ENCODE results near the gene FTO. TPM values are rescaled to one million over a fixed set of nuclear protein-coding genes. Genes with fewer than 3 reads are reported as not detected.

Gene FTO
- total and polyA plus RNA-seq, 2 of the 13 experiments (the other 11 are each of a cell fraction or from before 2014, with no cell fraction given), result 41.6 to 55.8 TPM

DNA sequence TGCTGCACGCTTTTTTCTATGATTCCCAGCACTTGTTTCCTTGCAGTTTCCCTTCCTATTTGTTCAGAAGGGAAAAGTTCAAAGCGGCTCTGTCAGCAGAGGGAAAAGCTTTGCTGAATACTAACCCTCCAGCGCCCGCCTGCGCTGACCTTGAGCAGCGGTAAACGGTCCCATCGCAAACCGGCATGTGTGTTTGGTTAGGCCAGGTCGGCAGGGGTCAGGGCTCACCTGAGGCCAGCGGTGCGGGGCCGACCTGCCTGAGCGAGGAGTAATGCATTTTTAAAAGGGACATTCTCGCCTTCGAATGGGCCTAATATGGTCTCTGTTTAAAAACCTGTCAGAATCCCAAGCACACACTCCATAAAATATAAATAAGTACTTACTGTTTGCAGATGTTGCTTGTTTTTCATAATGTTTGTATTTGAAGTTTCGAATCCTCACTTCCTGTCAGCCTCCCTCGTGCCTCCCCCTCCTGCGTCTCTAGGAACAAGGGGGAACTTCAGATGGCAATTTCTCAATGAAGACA is 472.5 kb downstream of the FTO start (continued):
- TF ChIP-seq, protein P1, sequence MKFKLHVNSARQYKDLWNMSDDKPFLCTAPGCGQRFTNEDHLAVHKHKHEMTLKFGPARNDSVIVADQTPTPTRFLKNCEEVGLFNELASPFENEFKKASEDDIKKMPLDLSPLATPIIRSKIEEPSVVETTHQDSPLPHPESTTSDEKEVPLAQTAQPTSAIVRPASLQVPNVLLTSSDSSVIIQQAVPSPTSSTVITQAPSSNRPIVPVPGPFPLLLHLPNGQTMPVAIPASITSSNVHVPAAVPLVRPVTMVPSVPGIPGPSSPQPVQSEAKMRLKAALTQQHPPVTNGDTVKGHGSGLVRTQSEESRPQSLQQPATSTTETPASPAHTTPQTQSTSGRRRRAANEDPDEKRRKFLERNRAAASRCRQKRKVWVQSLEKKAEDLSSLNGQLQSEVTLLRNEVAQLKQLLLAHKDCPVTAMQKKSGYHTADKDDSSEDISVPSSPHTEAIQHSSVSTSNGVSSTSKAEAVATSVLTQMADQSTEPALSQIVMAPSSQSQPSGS (CRISPR knock-in tag; IDR thresholded peaks at IDR 0.05), result peak; percentile 96
- peak; percentile 98 for TF ChIP-seq NR2F2 (IDR thresholded peaks at IDR 0.05; ENCODE audit: borderline replicate concordance, low read depth)
- no peak for TF ChIP-seq THYN1 (CRISPR knock-in tag; IDR thresholded peaks at IDR 0.05; ENCODE audit: borderline replicate concordance, low read depth)
- peak; percentile 86; the same call in 1 of the 2 replicates for TF ChIP-seq ZNF205 (CRISPR knock-in tag; IDR thresholded peaks at IDR 0.05)
- TF ChIP-seq, protein P2, sequence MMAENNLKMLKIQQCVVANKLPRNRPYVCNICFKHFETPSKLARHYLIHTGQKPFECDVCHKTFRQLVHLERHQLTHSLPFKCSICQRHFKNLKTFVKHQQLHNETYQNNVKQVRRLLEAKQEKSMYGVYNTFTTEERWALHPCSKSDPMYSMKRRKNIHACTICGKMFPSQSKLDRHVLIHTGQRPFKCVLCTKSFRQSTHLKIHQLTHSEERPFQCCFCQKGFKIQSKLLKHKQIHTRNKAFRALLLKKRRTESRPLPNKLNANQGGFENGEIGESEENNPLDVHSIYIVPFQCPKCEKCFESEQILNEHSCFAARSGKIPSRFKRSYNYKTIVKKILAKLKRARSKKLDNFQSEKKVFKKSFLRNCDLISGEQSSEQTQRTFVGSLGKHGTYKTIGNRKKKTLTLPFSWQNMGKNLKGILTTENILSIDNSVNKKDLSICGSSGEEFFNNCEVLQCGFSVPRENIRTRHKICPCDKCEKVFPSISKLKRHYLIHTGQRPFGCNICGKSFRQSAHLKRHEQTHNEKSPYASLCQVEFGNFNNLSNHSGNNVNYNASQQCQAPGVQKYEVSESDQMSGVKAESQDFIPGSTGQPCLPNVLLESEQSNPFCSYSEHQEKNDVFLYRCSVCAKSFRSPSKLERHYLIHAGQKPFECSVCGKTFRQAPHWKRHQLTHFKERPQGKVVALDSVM (CRISPR knock-in tag; IDR thresholded peaks at IDR 0.05), result peak; percentile 67; the same call in 1 of the 2 replicates
- TF ChIP-seq, protein P3, sequence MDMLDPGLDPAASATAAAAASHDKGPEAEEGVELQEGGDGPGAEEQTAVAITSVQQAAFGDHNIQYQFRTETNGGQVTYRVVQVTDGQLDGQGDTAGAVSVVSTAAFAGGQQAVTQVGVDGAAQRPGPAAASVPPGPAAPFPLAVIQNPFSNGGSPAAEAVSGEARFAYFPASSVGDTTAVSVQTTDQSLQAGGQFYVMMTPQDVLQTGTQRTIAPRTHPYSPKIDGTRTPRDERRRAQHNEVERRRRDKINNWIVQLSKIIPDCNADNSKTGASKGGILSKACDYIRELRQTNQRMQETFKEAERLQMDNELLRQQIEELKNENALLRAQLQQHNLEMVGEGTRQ (IDR thresholded peaks at IDR 0.05; ENCODE audit: low read depth, low read length), result no peak
- TF ChIP-seq, protein P3 (CRISPR knock-in tag; IDR thresholded peaks at IDR 0.05; ENCODE audit: borderline replicate concordance), result peak; percentile 35; the same call in 1 of the 2 replicates
- TF ChIP-seq ZNF547 (CRISPR knock-in tag; IDR thresholded peaks at IDR 0.05), result no peak; the same call in 1 of the 2 replicates
- TF ChIP-seq, protein P4, sequence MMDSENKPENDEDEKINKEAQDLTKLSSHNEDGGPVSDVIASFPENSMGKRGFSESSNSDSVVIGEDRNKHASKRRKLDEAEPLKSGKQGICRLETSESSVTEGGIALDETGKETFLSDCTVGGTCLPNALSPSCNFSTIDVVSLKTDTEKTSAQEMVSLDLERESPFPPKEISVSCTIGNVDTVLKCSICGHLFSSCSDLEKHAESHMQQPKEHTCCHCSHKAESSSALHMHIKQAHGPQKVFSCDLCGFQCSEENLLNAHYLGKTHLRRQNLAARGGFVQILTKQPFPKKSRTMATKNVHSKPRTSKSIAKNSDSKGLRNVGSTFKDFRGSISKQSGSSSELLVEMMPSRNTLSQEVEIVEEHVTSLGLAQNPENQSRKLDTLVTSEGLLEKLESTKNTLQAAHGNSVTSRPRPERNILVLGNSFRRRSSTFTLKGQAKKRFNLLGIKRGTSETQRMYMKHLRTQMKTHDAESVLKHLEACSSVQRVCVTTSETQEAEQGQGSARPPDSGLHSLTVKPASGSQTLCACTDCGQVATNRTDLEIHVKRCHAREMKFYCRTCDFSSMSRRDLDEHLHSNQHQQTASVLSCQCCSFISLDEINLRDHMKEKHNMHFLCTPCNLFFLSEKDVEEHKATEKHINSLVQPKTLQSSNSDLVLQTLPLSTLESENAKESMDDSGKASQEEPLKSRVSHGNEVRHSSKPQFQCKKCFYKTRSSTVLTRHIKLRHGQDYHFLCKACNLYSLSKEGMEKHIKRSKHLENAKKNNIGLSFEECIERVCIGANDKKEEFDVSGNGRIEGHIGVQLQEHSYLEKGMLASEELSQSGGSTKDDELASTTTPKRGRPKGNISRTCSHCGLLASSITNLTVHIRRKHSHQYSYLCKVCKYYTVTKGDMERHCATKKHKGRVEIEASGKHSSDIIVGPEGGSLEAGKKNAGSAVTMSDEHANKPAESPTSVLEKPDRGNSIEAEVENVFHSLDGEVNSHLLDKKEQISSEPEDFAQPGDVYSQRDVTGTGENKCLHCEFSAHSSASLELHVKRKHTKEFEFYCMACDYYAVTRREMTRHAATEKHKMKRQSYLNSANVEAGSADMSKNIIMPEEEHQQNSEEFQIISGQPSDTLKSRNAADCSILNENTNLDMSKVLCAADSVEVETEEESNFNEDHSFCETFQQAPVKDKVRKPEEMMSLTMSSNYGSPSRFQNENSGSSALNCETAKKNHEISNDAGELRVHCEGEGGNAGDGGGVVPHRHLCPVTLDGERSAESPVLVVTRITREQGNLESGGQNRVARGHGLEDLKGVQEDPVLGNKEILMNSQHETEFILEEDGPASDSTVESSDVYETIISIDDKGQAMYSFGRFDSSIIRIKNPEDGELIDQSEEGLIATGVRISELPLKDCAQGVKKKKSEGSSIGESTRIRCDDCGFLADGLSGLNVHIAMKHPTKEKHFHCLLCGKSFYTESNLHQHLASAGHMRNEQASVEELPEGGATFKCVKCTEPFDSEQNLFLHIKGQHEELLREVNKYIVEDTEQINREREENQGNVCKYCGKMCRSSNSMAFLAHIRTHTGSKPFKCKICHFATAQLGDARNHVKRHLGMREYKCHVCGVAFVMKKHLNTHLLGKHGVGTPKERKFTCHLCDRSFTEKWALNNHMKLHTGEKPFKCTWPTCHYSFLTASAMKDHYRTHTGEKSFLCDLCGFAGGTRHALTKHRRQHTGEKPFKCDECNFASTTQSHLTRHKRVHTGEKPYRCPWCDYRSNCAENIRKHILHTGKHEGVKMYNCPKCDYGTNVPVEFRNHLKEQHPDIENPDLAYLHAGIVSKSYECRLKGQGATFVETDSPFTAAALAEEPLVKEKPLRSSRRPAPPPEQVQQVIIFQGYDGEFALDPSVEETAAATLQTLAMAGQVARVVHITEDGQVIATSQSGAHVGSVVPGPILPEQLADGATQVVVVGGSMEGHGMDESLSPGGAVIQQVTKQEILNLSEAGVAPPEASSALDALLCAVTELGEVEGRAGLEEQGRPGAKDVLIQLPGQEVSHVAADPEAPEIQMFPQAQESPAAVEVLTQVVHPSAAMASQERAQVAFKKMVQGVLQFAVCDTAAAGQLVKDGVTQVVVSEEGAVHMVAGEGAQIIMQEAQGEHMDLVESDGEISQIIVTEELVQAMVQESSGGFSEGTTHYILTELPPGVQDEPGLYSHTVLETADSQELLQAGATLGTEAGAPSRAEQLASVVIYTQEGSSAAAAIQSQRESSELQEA (CRISPR knock-in tag; IDR thresholded peaks at IDR 0.05; ENCODE audit: not compliant biosample characterization), result no peak
- TF ChIP-seq ZNF431 (CRISPR knock-in tag; IDR thresholded peaks at IDR 0.05; ENCODE audit: borderline replicate concordance, low read depth), result no peak
- TF ChIP-seq FOSL2 (CRISPR knock-in tag; IDR thresholded peaks at IDR 0.05), result peak; percentile 88
- no peak for TF ChIP-seq ZNF550 (CRISPR knock-in tag; IDR thresholded peaks at IDR 0.05; ENCODE audit: borderline replicate concordance)
- no peak for TF ChIP-seq GTF3A (CRISPR knock-in tag; conservative IDR thresholded peaks at IDR 0.05)
- TF ChIP-seq ZNF20 (CRISPR knock-in tag; IDR thresholded peaks at IDR 0.05), result 0 out of 2 replicates have a peak, but pooled peaks have one; percentile 32
- no peak for TF ChIP-seq ATF1 (CRISPR knock-in tag; IDR thresholded peaks at IDR 0.05)
